Mucosa of rectum (tissue), 2 donors: Measurements from ENCODE around the gene ZBTB21.

ENCODE experiments used
- H3K27ac ChIP-seq, 2 donors: one replicate each; pipeline ENCODE4 v1.7.0; 2013; ENCODE audit warnings: inconsistent platforms in 2 of 2, low read depth in 2 of 2, low read length in 2 of 2
- H3K27me3 ChIP-seq, 2 donors: one replicate each; pipeline ENCODE4 v1.7.0; 2013; ENCODE audit warnings: low read length in 2 of 2; ENCODE audit not compliant: control insufficient read depth in 2 of 2, insufficient read depth in 2 of 2
- H3K36me3 ChIP-seq, 2 donors: one replicate each; pipeline ENCODE4 v1.7.0; 2013; ENCODE audit warnings: low read length in 2 of 2; ENCODE audit not compliant: control insufficient read depth in 2 of 2, insufficient read depth in 2 of 2
- H3K4me1 ChIP-seq, 2 donors: one replicate each; pipeline ENCODE4 v1.7.0; 2013; ENCODE audit warnings: low read length in 2 of 2, mild to moderate bottlenecking in 1 of 2; ENCODE audit not compliant: control insufficient read depth in 2 of 2, insufficient read depth in 2 of 2
- H3K4me3 ChIP-seq, 2 donors: one replicate each; pipeline ENCODE4 v1.7.0; 2013; ENCODE audit warnings: low read length in 2 of 2
- H3K9ac ChIP-seq, 2 donors: one replicate each; pipeline ENCODE4 v1.7.0; 2013; ENCODE audit warnings: low read length in 2 of 2, low read depth in 1 of 2, mild to moderate bottlenecking in 1 of 2
- H3K9me3 ChIP-seq, 2 donors: one replicate each; pipeline ENCODE4 v1.7.0; 2013; ENCODE audit warnings: low read length in 2 of 2; ENCODE audit not compliant: control insufficient read depth in 2 of 2
- donor health status: healthy.
- donor health status: Normal muscosa, but diverticular disease.

The ZBTB21 gene

DNA sequence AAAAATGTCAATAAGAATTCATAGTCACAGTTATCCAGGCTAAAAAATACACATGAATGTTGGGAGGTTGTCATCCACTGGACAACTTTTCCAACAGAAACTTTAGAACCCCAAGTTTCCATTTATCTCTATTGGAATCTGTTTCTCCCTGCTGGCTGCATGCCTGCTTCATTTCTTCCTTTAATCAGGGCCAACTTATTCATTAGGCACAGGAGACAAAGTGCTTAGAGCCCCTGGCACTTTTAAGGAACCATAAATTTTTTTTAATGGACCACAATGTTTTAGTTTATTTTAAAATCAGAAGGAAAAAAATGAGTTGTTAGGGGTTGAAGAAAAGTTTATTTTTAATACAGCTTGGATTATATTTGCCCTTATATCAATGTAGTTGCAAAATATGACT is 29.6 kb downstream of the ZBTB21 start:
- Histone ChIP-seq H3K4me1 (no peaks in the 10 kb centered on the region), H3K36me3 (no peaks in the 10 kb centered on the region), H3K27ac (no peak overlapping the region), H3K9ac (no peak overlapping the region), H3K4me3 (no peak overlapping the region), H3K9me3 (no peaks in the 10 kb centered on the region), H3K27me3 (no peaks in the 10 kb centered on the region)

DNA sequence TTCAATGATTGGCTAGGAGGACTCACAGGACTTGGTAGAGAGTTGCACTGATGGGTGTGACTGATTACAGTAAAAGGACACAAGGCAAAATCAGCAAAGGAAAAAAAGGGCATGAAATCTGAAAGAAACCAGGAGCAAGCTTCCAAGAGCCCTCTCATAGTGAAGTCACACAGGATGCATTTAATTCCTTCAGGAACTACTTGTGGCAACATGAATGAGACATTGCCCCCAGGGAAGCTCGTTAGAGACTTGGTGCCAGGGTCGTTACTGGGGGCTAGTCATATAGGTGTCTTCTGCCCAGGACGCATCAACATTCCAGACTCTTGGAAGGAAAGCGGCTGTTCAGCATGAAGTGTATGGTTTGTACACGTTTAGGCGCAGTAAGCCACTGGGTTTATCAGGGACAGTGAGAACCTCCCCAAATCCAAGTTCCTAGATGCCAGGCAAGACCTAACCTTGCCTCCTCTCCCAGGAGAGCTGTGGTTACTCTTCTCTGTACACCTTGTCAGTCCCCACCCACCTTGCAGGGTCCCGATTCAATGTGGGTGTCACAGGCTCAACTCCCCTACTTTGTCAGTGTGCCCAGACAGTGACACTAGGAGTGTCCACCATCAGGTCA is 30.3 kb downstream of the ZBTB21 start:
- H3K4me1 ChIP-seq, result no peaks in the 10 kb centered on the region
- H3K27me3 ChIP-seq, result no peaks in the 10 kb centered on the region
- no peaks in the 10 kb centered on the region for H3K36me3 ChIP-seq
- H3K4me3 ChIP-seq, result no peak overlapping the region
- no peaks in the 10 kb centered on the region for H3K9me3 ChIP-seq
- no peak overlapping the region for H3K9ac ChIP-seq
- H3K27ac ChIP-seq, result no peak overlapping the region

DNA sequence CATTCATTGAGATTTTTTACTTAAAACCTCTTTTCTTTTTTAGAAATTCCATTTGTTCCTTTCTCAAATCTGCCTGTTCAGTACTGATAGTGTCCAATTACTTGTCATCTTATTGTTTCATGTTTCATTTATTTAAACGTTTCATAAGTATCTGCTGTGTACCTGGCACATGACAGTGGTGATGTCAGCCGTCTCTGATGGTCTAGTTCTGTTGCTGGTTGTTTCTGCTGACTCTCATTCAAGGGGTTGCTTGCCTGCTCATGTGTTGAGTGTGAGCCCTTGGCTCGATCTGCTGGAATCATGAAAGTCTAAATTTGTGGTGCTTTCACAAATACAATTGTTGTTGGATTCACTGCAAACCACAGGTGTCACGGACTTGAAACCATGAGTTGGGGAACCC is 30.8 kb downstream of the ZBTB21 start:
- H3K9me3 ChIP-seq, result no peaks in the 10 kb centered on the region
- H3K4me1 ChIP-seq, result peaks cover under 1 to 1% of the 10 kb centered on the region in 2 donors
- H3K27me3 ChIP-seq, result no peaks in the 10 kb centered on the region
- H3K4me3 ChIP-seq, result no peak overlapping the region
- no peaks in the 10 kb centered on the region for H3K36me3 ChIP-seq
- H3K27ac ChIP-seq, result no peak overlapping the region
- H3K9ac ChIP-seq, result no peak overlapping the region

DNA sequence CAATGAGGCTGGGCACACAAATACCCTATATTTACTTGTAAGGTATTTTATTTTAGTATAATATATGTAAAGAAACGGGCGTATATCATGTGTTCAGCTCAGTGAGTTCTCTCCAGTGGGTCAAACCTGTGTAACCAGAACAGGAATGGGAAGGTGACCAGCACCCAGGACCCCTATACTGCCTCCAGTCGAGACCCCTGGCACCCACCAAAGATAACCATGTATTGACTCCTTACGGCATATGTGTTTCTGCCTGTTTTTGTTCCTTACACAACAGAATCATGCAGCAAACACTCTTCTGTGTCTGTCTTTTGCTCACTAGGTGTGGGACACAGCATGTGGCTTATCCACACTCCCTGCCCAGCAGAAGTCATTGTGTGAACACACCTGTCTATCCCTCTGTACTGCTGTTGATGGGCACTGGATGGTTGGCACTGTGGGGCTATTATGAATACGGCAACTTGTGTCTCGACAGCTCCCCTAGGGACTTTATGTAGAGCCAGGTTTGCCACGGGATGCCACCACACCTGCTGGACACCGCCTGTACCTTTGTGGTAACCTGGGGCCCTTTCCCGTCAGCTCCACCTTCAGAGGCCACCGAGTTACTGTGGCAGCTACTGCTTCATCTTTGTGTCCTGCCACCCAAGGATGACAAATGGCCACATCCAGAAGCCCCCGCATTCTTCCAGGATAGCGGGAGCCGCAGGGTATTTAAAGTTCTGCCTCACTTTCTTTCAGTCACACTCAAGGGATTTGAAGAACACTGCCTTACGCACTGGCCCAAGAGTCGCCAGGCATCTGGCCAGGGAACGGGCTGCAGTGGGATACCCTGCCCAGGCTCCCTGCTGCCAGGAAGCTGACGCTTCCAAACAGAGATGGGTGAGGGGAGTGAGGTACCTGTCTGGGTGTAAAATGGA is 32.9 kb downstream of the ZBTB21 start:
- no peaks in the 10 kb centered on the region for H3K9me3 ChIP-seq
- H3K4me3 ChIP-seq, result no peak overlapping the region
- no peak overlapping the region for H3K27ac ChIP-seq
- no peak overlapping the region for H3K9ac ChIP-seq
- peaks cover 11 to 12% of the 10 kb centered on the region in 2 donors for H3K4me1 ChIP-seq
- no peaks in the 10 kb centered on the region for H3K27me3 ChIP-seq
- no peaks in the 10 kb centered on the region for H3K36me3 ChIP-seq

DNA sequence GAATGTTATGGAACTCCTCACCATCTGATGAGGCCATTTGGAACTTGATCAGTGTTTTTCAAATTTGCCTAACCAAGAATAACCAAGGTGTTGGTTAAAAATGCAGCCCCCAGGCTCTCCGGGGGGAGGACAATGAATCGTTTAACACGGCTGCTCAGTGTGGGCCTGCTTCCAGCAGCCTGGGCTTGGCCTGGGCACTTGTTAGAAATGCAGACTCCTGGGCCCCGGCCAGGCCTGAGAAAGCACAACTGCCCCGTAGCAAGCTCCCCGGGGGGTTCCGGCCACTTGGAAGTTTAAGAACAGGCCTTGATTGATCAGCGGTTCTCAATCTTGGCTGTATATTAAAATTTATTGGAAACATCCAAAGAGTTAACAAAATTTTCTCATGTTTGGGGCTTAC is 33.5 kb downstream of the ZBTB21 start:
- Histone ChIP-seq H3K36me3 (no peaks in the 10 kb centered on the region), H3K27ac (no peak overlapping the region), H3K9me3 (no peaks in the 10 kb centered on the region), H3K9ac (no peak overlapping the region), H3K4me3 (no peak overlapping the region), H3K4me1 (peaks cover 11 to 12% of the 10 kb centered on the region in 2 donors), H3K27me3 (no peaks in the 10 kb centered on the region)

- Histone ChIP-seq H3K9ac (no peak overlapping the region), H3K27me3 (no peaks in the 10 kb centered on the region), H3K36me3 (no peaks in the 10 kb centered on the region), H3K9me3 (no peaks in the 10 kb centered on the region), H3K4me1 (peaks cover 11 to 12% of the 10 kb centered on the region in 2 donors), H3K27ac (no peak overlapping the region), H3K4me3 (no peak overlapping the region)
These were observed 34.5 kb downstream of the ZBTB21 start for GRCh38 chr21:41975391-41976272.

GRCh38 chr21:41974752-41975053 is 35.5 kb downstream of the ZBTB21 start:
- peaks cover 11 to 12% of the 10 kb centered on the region in 2 donors for H3K4me1 ChIP-seq
- H3K9ac ChIP-seq, result no peak overlapping the region
- no peaks in the 10 kb centered on the region for H3K27me3 ChIP-seq
- no peaks in the 10 kb centered on the region for H3K9me3 ChIP-seq
- no peak overlapping the region for H3K4me3 ChIP-seq
- no peak overlapping the region for H3K27ac ChIP-seq
- no peaks in the 10 kb centered on the region for H3K36me3 ChIP-seq

- Histone ChIP-seq H3K36me3 (no peaks in the 10 kb centered on the region), H3K9me3 (no peaks in the 10 kb centered on the region), H3K4me1 (peaks cover 11 to 12% of the 10 kb centered on the region in 2 donors), H3K9ac (no peak overlapping the region), H3K4me3 (no peak overlapping the region), H3K27me3 (no peaks in the 10 kb centered on the region), H3K27ac (peak overlapping the region in 1 of 2 donors; percentile 38)
These were observed 36.1 kb downstream of the ZBTB21 start for GRCh38 chr21:41973861-41974751.

- Histone ChIP-seq H3K9ac (no peak overlapping the region), H3K27ac (no peak overlapping the region), H3K9me3 (no peaks in the 10 kb centered on the region), H3K4me3 (no peak overlapping the region), H3K36me3 (no peaks in the 10 kb centered on the region), H3K4me1 (peaks cover 11 to 12% of the 10 kb centered on the region in 2 donors), H3K27me3 (no peaks in the 10 kb centered on the region)
These were observed 36.7 kb downstream of the ZBTB21 start for GRCh38 chr21:41973427-41973831.
